HG02759 (cell line): ENCODE measurements around the gene SFXN3.

Source experiments
- ATAC-seq: cut with Tn5 transposase; IDR thresholded peaks from one replicate; pipeline ENCODE4 v1.9.1; 2021; ENCODE audit warnings: mild to moderate bottlenecking, moderate library complexity; ENCODE audit not compliant: unreplicated experiment

Gene SFXN3

GRCh38 chr10:101014966-101015581, 16.0 kb upstream of the SFXN3 start:
- no peak for ATAC-seq

- ATAC-seq: no peak
These were observed 15.5 kb upstream of the SFXN3 start for GRCh38 chr10:101015582-101015973.

- no peak for ATAC-seq
These were observed 14.2 kb upstream of the SFXN3 start for GRCh38 chr10:101016814-101017213.

GRCh38 chr10:101018118-101018599, 12.9 kb upstream of the SFXN3 start:
- ATAC-seq: no peak

- no peak for ATAC-seq
These were observed 12.2 kb upstream of the SFXN3 start for GRCh38 chr10:101018600-101019439.

GRCh38 chr10:101019440-101019703, 11.7 kb upstream of the SFXN3 start:
- no peak for ATAC-seq

- ATAC-seq: no peak
These were observed 10.5 kb upstream of the SFXN3 start for GRCh38 chr10:101020427-101021075.

- no peak for ATAC-seq
These were observed 9.8 kb upstream of the SFXN3 start for GRCh38 chr10:101021239-101021638.

- ATAC-seq: no peak
These were observed 9.3 kb upstream of the SFXN3 start for GRCh38 chr10:101021692-101022251.

- no peak for ATAC-seq
These were observed 7.9 kb upstream of the SFXN3 start for GRCh38 chr10:101022967-101023705.

GRCh38 chr10:101027106-101027720, 3.8 kb upstream of the SFXN3 start:
- no peak for ATAC-seq

GRCh38 chr10:101028446-101029337, 2.3 kb upstream of the SFXN3 start:
- no peak for ATAC-seq

- ATAC-seq: no peak
These were observed 1.3 kb upstream of the SFXN3 start for GRCh38 chr10:101029520-101030295.

GRCh38 chr10:101030496-101031127, 422 bp upstream of the SFXN3 start:
- ATAC-seq: no peak

- no peak for ATAC-seq
These were observed 982 bp downstream of the SFXN3 start for GRCh38 chr10:101031796-101032636.

GRCh38 chr10:101032637-101033224, 1.7 kb downstream of the SFXN3 start:
- ATAC-seq: no peak

GRCh38 chr10:101033276-101033675, 2.2 kb downstream of the SFXN3 start:
- no peak for ATAC-seq
